ENCODE measurements around the gene CGN. TPM values are rescaled to one million over a fixed set of nuclear protein-coding genes. Genes with fewer than 3 reads are reported as not detected.

CGN gene
- total RNA-seq, 4 donors from 2014 or later = 0.42 to 3.1 (median 0.94) TPM

Small RNA genes lying within 50 kb of the gene (small RNA-seq; reads per million reads assigned to genes)
- gene MIR554 (0 reads per million in 3 donors), gene RF00405 (0 reads per million in 3 donors)

Other genes starting within 250 kb of the CGN start
- 10 to 100 TPM; 16.6 to 28.6 (median 23.1) TPM for gene ZNF687, start 229.1 kb upstream of the CGN start, total RNA-seq
- gene PI4KB, start 184.0 kb upstream of the CGN start, total RNA-seq = 10 to 100 TPM; 54.8 to 79.5 (median 68.9) TPM
- 10 to 100 TPM; 40.3 to 50.3 (median 45.0) TPM for gene RFX5, start 164.1 kb upstream of the CGN start, total RNA-seq
- gene SELENBP1, start 138.7 kb upstream of the CGN start, total RNA-seq = 100 to 1,000 TPM in 1 of 4 donors, 10 to 100 TPM in 3; 61.4 to 113 (median 81.6) TPM
- 100 to 1,000 TPM; 236 to 284 (median 253) TPM for gene PSMB4, start 111.8 kb upstream of the CGN start, total RNA-seq
- 10 to 100 TPM; 35.0 to 63.3 (median 49.1) TPM for gene POGZ, start 51.9 kb upstream of the CGN start, total RNA-seq
- 10 to 100 TPM; 10.4 to 24.2 (median 15.9) TPM for gene TUFT1, start 28.9 kb downstream of the CGN start, total RNA-seq
- 10 to 100 TPM; 39.4 to 55.4 (median 49.6) TPM for gene SNX27, start 100.7 kb downstream of the CGN start, total RNA-seq
- gene CELF3, start 205.4 kb downstream of the CGN start, total RNA-seq = 1 to 10 TPM in 1 of 4 donors, under 1 TPM in 3; 0.23 to 1.0 (median 0.58) TPM
- 1 to 10 TPM in 1 of 4 donors, not detected in 3; 1.7 TPM for gene RIIAD1, start 210.1 kb downstream of the CGN start, total RNA-seq

All from esophagus muscularis mucosa (tissue), 4 donors.